GM18520 (cell line): Measurements from ENCODE around the gene ME3.
A peak's percentile ranks its signal among the peaks of the same experiment; 100 is the strongest.
"Not testable (repeated sequence)": the region's sequence is repeated elsewhere in the genome, so short reads cannot be mapped to it uniquely, and the experiment has no call there.

Source experiments
- ATAC-seq: cut with Tn5 transposase; IDR thresholded peaks from one replicate; pipeline ENCODE4 v1.9.1; 2021; ENCODE audit not compliant: unreplicated experiment

ME3 gene

GRCh38 chr11:86666193-86666592 lies 6.2 kb downstream of the ME3 start:
- no peak for ATAC-seq

DNA sequence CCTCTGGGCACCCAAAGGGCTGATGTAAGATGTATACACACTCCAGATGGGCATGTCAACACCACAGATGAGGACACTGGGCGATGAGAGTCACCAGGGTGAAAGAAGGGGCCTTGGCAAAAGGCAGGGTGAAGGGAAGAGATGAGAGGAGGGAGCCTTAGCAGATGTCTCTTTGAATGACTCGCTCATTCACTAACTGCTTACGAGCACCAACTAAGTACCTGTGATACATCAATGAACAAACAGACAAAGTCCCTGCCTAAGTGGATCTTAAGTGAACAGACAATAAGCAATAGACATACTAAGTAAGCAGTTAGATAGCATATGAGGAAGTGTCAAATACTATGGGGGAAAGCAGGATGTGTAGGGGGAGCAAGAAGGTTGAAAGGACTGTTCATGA lies 7.5 kb downstream of the ME3 start:
- ATAC-seq: no peak

DNA sequence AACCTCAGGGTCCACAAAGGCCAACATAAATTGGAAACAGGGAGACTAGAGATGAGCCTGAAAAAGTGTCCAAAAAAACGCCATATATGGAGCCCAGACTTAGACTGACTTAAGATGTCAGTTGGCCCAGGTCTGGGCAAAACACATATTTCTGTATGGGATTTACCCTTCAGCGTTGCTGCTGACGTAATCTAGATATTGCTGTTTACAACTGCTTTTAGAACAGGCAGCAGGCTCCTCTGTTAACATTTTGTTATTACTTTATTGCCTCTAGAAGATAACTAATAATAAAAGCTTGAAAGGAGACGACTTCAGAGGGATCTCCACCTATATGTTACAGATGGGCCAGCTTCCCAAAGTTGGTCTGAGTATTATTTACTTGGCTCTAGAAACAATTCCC lies 8.7 kb downstream of the ME3 start:
- no peak for ATAC-seq

GRCh38 chr11:86663291-86663690 lies 9.1 kb downstream of the ME3 start:
- no peak for ATAC-seq

DNA sequence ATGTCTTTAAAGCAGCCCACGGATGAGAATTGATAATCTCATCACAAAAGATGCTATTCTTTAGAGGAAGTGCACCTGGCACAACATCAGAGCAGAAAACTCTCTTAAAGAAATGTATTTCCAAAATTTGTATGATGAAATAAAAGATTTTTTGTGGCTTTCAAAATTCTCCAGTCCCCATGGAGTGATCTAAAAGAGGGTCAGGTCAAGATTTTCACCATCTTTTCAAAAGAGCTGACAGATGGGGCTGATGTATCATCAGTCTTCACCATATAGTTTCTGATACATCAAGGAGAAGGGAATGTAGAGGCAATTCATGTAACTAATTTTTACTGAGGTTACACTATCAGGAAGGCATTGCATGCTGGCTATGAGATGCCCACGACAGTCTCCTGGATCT lies 11.7 kb downstream of the ME3 start:
- ATAC-seq: no peak

DNA sequence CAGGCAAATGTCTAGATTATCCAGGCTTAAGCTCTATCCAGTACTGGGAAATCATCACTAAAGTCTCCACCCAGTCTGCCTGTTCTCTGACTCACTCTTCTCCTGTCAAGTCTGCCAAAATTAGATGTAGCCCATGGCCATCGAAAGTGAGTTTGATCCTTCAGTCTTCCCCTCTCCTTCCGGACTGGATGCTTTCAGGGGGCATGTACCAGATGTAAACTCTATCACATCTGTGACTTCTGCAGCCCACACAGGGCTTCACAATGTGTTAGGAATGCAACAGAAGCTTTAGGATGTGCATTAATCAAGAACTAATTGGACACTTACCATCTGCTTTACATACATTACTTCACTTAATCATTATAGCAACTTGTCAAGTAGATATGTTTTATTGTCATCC lies 12.3 kb downstream of the ME3 start:
- no peak for ATAC-seq

DNA sequence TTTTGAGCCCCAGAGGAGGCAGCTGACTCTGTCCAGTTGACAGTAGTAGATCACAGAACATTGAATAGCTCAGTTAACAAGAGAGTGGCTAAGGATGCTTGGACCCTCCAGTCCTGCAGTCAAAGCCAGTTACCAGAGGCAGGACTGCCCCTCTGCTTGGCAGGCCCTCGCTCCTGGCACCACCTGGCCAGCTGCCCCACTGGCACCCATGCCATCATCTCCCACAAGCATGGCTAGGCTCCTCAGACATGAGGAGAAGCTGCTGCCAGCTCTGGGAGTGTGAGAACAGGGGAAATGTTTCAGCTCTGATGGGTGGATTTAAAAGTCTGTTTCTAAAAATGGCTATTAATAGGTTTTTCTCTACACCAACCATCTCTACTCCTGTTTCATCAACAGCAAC lies 13.9 kb downstream of the ME3 start:
- ATAC-seq: no peak

DNA sequence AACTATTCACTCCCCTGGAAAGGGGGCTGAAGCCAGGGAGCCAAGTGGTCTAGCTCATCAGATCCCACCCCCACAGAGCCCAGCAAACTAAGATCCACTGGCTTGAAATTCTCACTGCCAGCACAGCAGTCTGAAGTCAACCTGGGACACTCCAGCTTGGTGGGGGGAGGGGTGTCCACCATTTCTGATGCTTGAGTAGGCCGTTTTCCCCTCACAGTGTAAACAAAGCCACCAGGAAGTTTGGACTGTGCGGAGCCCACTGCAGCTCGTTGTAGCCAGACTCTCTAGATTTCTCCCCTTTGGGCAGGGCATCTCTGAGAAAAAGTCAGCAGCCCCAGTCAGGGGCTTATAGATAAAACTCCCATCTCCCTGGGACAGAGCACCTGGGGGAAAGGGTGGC lies 27.2 kb downstream of the ME3 start:
- not testable (repeated sequence) for ATAC-seq

DNA sequence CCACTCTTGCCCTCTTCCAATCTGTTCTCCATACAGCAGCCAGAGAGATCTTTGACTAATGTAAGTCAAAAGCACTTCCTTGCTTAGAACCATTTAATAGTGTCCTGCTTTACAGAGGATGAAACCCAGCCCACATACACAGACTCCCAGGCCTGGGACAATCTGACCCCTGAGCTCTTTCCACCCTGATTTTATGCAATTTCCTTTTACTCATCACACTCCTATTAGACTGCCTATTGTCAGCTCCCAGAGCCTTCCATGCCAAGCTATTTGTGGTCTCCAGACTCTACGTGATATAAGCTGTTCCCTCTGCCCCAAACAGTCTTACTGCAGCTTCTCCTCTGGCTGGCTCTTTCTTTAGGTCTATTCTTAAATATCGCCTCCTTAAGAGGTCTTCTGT lies 28.1 kb downstream of the ME3 start:
- ATAC-seq: no peak

DNA sequence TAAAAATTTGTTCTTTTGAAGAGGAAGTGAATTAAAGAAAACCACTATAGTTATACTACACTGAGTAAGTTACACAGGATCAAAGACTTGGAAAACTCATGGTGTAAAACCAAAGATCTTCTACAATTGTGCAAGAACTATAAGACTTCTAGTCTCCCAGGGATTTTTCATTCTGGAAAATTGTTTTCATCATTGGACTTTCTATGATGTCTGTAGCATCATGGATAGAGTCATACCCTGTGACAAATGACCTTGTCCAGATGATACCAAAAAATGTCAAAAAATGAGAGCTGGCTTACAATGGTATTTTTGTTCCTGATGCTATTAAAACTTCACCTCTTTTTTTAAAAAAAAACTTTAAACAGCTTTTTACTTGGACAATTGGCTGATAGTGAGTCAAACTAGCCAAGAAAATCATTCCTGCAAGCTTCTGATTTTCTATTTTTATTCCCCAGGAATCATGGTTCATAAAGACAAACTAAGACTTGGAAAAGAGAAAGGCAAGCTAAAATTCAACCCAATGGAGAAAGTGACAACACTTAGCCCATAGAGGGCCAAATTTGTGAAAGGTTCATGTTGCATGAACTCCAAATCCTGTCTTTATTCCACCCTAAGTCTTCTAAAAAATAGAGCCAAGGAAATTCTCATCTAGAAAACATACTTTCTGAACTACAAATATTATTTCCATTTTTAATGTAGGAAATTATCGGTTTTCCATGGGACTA lies 30.7 kb downstream of the ME3 start:
- no peak for ATAC-seq

- no peak for ATAC-seq
Observed at GRCh38 chr11:86639137-86639536, 33.3 kb downstream of the ME3 start.

GRCh38 chr11:86638673-86639072 lies 33.7 kb downstream of the ME3 start:
- ATAC-seq: no peak

DNA sequence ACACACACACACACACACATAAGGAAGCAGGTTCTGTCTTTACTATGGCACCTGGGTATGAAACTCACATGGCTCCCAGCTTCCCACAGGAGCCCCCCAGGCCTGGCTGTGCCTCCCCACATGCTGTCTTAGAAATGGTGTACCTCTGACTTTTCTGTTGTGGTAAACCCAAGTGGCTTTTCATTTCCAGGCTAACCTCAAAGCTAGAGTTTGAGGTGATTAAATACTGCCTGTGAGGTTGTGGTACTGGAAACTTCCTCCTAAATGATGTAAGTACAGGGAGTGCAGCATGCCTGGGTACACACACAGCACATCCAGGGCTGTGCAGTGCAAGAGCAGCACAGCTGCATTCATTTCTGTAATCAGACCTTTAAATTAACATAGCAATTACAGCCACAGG lies 34.4 kb downstream of the ME3 start:
- no peak for ATAC-seq

DNA sequence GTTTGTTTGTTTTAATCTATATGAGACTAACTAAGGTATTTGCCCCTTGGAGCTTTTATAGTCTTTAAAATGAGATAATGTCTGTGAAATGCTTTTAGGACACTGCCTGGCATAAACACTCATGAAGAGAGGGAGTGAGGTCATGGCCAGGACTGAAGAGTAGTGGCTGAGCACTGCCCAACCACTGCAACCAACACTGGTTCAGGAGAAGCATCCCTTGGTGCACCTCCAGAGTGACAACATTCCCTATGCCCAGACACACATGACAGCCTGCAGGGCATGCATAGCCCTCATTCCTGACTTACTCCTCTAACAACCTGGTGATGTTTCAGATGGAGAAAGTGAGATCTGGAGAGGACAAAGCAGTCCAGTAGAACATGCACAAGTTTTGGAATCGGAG lies 36.1 kb downstream of the ME3 start:
- no peak for ATAC-seq

- peak; percentile 81 for ATAC-seq
Observed at GRCh38 chr11:86632499-86633269, 39.7 kb downstream of the ME3 start.

- ATAC-seq: no peak
Observed at GRCh38 chr11:86630229-86630981, 42.0 kb downstream of the ME3 start.

DNA sequence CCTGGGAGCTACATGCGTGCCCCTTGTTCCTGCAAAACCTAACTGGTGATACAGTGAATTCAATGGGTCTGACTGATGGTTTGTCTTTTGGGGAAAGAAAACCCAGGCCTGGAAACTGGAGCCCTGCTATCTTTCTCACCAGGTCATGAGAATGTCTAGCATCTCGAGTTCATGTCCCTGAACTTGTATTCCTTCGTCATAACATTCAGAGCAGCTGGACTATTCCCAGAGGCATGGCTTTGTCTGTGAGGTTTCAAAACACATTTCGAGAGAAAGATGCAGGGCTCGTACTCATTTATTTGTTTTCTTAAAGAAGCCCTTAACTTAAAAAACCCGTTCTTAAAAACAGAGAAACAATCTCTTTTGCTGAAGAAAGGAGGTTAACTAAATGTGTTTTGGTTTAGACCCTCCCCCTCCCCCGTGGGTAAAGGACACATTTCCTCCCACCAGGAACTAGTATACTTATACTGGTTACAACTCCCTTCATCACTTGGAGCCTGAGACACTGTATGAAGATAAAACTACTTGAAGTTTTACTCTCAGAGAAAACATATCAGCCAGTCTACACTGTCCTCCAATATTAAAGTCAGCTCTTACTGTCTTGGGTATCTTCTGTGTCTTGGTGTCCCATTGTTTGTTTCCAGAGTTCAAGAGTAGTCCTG lies 43.2 kb downstream of the ME3 start:
- ATAC-seq: no peak

DNA sequence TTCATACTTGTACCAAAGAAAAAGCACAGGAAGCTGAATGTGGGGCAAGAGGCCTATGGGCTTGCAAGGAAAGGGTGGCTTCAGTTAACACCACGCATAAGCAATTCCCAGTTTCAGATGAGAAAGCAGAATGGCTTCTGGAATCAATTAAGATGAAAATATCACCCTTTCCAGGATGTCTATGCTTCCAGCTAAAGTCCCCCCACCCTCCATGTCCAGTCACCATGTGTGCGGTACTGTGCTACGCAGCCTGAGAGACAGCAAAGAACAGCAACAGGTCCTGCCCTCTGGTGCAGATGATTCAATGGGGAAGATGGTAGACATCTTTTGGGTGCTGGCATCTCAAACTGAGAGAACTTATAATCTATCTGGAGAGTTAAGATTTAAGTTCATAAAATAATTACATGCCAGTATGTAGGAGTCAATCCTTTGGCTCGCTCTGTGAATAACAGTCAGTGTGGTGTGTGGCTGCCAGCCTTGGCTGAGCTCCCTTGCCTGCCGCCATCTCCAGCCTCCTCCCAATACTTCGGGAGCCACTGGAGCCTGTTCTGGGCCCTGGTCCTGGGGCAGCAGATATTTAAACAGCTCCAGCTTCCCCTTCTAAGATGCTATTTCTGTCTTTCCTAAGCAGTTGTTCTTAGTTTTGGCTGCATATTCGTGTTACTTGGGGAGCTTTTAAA lies 44.5 kb downstream of the ME3 start:
- no peak for ATAC-seq

GRCh38 chr11:86625981-86626380 lies 46.4 kb downstream of the ME3 start:
- ATAC-seq: no peak

GRCh38 chr11:86625544-86625943 lies 46.9 kb downstream of the ME3 start:
- ATAC-seq: peak; percentile 84

DNA sequence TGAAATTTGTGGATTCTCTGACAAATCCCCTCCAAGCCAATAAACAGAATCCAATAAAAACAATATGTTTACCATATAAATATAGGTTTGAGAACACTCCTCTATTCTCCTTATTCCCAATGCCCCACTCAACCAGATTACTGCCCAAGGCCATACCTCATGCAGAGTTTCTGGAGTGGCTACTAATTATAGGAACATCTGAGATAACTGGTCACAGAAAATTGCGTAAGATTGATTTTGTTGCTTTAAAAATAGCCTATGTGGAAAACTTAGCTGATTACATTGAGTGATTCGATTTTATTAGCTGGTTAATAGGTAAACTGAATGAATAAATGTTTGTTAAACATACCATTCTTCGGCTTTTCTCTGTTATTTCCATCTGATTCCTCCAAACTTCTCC lies 48.0 kb downstream of the ME3 start:
- ATAC-seq: no peak
